Left colon (tissue), 2 donors: Measurements from ENCODE around the gene CD177. TPM values are rescaled to one million over a fixed set of nuclear protein-coding genes. Genes with fewer than 3 reads are reported as not detected.
"Not testable (repeated sequence)": the region's sequence is repeated elsewhere in the genome, so short reads cannot be mapped to it uniquely, and the experiment has no call there.

Experiments used
- ATAC-seq: fragments of 200-7000 bp; cut with Tn5 transposase; one replicate; pipeline ENCODE4 v1.9.1; 2020; ENCODE audit warnings: mild to moderate bottlenecking, moderate library complexity
- DNase-seq, 2 donors: peaks; one replicate each; pipeline ENCODE4 v3.0.0-alpha.2; 2020
- intact Hi-C, 2 donors: fragments of 100-400 bp; cut with DNase I in 1 of 2; cut with micrococcal nuclease in 1 of 2; formaldehyde crosslinking; loops; one replicate each; pipeline versions ENCODE4 v1.11.2 to v1.14.0; 2022; cut with DNase I, micrococcal nuclease
- long read RNA-seq: library from polyadenylated mRNA; unstranded; transcript quantifications from one replicate; pipeline ENCODE4 v2.0.0, GENCODE V29; 2021
- total RNA-seq, 2 donors: library from RNA; stranded (reverse); fragmentation: NEBNext Ultra II Directional; extraction: Animal tissue kit (Norgen Biotek cat#: 25700); gene quantifications; one replicate each; pipeline ENCODE4 v1.2.1, GENCODE V29; 2021
- donor health status: DM: no; HTN: no; CAD: no.
- donor health status: DM: yes; HTN: yes; CAD: no.

The CD177 gene, protein sequence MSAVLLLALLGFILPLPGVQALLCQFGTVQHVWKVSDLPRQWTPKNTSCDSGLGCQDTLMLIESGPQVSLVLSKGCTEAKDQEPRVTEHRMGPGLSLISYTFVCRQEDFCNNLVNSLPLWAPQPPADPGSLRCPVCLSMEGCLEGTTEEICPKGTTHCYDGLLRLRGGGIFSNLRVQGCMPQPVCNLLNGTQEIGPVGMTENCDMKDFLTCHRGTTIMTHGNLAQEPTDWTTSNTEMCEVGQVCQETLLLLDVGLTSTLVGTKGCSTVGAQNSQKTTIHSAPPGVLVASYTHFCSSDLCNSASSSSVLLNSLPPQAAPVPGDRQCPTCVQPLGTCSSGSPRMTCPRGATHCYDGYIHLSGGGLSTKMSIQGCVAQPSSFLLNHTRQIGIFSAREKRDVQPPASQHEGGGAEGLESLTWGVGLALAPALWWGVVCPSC
- total RNA-seq: 100 to 1,000 TPM; 376 to 475 TPM
- long read RNA-seq, transcript CD177-203 (9 exons, 2,222 nt): major isoform, 583 of 938 reads
- long read RNA-seq, partial matches to known transcripts: 321 of 938 reads
- long read RNA-seq, other reads (novel, unspliced or antisense): 34 of 938 reads

DNA sequence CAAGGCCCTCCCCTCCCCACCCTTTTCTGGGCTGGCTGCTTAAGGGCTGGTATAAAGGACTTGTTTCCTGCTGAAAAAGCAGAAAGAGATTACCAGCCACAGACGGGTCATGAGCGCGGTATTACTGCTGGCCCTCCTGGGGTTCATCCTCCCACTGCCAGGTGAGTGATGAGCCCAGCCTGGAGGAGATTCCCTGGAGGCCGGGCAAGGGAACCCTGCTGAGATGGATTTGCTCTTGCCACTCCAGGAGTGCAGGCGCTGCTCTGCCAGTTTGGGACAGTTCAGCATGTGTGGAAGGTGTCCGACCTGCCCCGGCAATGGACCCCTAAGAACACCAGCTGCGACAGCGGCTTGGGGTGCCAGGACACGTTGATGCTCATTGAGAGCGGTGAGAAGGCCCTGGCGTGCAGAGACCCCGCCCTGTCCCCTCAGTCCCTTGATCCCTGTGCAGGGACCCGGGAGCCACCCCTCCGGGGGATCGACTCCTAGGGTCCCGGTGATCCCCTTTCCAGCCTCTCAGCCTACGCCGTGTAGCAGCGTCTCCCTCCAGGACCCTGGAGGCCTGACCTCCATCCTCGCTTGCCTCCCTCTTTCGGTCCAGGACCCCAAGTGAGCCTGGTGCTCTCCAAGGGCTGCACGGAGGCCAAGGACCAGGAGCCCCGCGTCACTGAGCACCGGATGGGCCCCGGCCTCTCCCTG, at the start of gene CD177:
Gene CD177 (plus strand): TSS at position 81 of the 699 bp plus-strand sequence. CDS start 29 bp downstream, at position 110.
- ATAC-seq (peak; percentile 7), DNase-seq (no peak)
- intact Hi-C loops: no loop called here

DNA sequence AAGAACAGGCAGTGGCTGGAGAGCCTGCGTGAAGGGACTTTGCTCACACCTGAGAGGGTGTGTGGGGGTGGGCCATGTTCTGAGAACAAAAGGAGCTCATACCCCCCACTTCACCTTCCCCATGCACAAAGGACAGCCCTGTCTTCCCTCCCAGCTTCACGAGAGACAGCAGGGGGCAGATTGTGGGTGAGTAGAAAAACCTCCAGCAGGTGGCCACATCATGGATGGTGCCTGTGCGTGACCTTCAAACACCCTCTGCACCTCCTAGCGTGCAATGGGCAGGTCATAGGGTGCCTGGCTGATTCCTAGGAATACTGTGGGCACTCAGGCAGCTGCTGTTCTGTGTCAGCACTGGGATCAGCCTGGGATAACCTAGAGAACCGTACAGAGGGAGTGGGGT, 47.8 kb upstream of the CD177 start:
- ATAC-seq (peak; percentile 66), DNase-seq (peak in 1 of 2 donors; percentile 12)
- intact Hi-C loops: no loop called here

DNA sequence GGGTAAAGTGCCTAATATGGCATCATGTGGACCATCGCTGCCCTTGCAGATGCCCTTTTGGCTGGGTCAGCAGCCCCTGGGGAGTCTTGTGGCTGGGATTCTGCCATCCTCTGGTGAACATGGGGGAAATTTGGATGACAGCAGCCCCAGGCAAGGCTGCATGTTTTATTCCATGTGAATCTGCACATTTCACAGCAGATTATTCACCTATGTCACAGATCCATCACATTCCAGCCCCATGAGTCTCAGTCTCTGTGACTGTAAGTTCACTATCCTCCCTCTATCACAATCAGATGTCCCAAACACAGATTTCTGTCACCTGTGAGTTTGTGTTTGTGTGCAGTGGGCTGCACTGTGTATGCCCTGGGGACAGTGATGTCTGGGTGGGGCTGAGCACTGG, 47.4 kb upstream of the CD177 start:
- ATAC-seq: no peak
- DNase-seq: no peak
- intact Hi-C loops: no loop called here

DNA sequence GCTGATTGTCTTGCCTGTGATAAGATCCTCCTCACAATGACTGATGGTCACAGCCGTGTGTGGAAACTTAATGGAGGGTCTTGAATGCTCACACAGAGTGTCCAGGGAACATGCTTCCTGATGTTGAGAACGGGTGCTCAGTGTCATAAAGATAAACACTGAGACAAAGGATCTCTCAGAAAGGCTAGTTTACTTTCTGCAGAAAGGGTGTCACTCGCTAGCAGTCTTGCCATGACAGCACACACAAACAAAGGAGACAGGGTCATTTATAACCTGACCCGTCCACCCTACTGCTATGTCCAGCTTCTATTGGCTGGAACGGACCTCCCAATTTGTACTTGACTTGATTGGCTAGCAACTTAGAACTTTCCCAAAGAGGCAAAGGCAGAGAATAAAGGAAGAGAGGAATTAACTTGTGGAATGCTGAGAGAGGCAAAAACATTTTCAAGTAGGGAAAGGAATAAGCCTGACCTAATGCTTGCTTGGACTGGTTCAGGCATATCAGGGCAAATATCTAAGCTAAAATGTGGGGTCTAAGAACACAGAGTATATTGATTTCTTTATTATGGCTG, 45.2 kb upstream of the CD177 start:
- intact Hi-C loops: no loop called here
- ATAC-seq (no peak), DNase-seq (no peak)

DNA sequence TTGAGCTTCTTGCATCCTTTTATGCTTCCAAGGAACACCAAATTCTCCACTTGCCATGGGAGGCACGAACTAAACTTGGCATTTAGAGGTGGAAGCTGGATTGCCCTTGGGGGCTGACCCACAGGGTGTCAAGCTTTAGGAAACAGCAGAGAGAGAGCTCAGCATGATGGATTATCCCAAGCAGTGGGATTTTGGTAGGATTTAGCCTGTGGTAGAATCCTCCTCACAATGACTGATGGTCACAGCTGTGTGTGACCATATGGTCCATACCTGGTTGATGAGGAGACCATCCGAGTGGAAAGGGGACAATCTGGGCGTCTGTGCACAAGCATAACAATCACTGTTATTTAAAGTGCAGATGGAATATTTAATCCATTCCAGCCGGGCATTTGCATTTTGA, 44.0 kb upstream of the CD177 start:
- ATAC-seq (no peak), DNase-seq (no peak)
- intact Hi-C loops: no loop called here

DNA sequence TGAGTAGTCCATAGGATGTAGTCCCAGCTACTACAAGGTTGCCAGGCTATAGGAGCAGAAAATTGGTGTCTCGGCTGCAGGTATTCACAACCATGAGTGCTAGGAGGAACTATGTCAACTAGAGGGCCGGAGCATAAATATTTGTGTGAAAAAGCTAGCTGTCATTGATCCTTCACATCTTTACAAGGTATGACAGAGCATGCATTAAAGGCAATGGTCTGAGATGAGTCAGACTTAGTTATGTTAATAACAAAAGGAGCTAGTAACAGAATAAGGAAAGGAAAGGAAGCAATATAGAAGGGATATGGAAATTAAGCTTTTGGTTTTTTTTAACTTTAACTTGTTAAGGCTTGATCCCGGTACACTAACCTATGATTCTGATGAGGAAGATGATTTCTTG, 43.3 kb upstream of the CD177 start:
- no peak for ATAC-seq

DNA sequence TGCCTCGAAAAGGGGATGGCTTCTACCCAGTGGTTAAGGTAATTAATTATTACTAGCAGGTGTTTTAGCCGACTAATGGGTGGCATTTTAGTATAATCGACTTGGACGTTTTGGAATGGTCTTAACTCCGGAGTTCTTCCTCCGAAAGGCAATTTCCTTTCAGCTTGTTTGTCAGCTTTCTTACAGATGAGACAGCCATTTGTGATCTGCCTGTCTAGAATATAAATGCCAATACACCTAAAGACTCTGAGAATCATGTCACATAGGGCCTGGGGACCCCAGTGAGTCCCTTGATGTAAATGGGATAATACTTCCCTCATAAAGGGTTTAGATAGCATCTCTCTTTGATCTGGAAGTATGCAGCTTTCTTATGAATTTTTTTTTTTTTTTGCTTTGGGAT, 42.2 kb upstream of the CD177 start:
- no peak for DNase-seq
- no peak for ATAC-seq
- intact Hi-C loops: no loop called here

More for the DNA sequence above, 43.3 kb upstream of the CD177 start:
- no peak for DNase-seq
- intact Hi-C loops: no loop called here

DNA sequence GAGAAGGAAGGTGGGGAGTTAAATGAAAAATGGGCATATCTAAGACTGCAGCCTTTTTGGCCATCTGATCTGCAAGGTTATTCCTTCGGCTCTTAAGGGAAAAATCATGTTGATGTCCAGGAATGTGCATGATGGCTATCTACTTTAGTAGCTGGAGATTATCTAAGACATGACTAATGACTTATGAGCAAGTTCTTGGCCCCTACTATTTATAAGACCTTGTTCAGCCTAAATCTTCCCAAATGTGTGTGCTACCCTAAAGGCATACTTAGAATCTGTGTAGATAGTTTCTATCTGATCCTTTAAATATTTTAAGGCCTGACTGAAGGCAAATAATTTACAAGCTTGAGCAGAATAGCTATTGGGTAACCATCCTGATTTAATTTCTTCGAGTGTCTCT, 41.8 kb upstream of the CD177 start:
- no peak for DNase-seq
- intact Hi-C loops: no loop called here
- ATAC-seq: no peak

DNA sequence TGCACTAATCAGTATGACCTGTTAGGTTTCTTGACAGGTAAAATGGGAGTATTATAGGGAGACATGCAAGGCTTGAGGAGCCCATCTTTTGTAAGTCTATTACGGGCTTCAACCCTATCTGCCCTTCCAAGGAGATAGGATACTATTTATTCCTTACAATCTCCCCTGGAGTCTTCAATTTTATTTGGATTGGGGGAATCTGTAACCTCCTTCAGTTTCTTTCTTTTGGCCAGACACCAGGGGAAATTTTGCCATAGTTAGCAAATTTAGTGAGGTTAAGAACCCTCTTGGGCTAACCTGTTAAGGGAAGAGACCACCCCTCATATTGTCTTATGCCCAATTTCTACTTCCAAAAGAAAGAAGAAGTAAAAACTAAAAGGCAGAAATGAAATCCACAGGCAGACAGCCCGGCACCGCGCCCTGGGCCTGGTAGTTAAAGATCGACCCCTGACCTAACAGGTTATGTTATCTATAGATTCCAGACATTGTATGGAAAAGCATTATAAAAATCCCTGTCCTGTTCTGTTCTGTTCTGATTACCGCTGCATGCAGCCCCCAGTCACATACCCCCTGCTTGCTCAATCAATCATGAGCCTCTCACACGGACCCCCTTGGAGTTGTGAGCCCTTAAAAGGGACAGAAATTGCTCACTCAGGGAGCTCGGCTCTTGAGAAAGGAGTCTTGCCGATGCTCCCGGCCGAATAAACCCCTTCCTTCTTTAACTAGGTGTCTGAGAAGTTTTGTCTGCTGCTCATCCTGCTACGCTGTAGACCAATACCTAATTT, 39.6 kb upstream of the CD177 start:
- intact Hi-C loops: no loop called here
- ATAC-seq (no peak), DNase-seq (no peak)

DNA sequence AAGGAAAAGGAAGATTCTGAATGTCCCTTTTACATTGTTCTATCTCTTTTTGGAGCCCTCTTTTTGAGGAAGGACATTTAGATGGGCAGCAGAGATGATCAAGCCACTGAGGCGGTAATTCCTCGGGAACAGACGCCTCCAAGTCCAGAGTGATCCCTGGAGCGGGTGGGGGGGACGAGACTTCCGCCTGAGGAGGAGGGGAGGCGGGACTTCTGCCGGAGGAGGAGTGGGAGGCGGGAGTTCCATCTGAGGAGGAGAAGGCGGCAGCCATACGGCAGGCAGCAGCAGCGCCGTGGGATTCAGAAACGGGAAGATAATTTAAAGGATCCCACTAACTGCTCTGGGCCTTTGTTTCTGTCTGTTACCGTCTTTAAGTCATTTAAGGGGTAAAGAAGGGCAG, 37.6 kb upstream of the CD177 start:
- DNase-seq (no peak), ATAC-seq (no peak)
- intact Hi-C loops: no loop called here

DNA sequence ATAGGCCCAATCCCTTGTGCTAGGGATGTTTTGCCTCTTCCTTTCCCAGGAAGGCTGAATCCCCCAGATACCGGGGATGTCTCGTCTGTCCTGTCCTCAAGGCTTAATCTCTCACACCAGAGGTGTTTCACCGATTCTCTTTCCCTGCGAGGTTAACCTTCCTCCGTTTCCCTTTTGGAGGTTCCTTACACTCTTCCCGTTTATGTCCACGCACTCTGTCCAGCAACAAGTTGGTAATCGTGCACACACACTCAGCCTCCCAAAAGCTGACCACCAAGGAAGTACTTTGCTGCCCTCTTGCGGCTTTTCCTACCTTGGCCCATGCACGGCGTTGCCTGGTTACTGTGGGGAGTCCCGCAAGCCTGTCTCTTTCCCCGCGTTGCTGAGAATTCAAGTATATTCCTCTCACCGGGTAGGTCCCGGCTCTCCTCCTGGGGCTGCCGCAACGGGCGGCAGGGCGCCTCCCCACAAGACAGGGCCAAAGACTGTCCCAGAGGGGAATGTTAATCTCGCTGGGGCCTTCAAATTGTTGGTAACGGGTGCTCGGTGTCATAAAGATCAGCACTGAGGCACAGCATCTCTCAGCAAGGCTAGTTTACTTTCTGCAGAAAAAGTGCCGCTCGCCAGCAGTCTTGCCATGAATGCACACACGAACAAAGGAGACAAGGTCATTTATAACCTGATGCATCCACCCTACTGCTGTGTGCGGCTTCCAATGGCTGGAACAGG, 36.7 kb upstream of the CD177 start:
- peak; percentile 31 to 46 for DNase-seq
- intact Hi-C loops: no loop called here
- peak; percentile 67 for ATAC-seq

DNA sequence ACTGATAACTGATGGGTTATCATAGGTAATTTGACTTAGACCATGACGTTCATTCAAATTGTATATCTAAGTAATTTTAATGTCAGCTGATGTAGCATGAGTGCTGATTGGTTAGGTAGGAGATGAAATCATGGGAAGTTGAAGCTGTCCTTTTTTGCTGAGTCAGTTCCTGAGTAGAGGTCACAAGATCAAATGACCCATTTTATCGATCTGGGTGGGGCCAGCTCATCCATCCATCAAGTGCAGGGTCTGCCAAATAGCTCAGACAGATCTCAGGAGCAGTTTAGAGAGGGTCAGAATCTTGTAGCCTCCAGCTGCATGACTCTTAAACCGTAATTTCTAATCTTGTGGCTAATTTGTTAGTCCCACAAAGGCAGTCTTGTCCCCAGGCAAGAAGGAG, 35.3 kb upstream of the CD177 start:
- no peak for DNase-seq
- intact Hi-C loops: no loop called here
- no peak for ATAC-seq

DNA sequence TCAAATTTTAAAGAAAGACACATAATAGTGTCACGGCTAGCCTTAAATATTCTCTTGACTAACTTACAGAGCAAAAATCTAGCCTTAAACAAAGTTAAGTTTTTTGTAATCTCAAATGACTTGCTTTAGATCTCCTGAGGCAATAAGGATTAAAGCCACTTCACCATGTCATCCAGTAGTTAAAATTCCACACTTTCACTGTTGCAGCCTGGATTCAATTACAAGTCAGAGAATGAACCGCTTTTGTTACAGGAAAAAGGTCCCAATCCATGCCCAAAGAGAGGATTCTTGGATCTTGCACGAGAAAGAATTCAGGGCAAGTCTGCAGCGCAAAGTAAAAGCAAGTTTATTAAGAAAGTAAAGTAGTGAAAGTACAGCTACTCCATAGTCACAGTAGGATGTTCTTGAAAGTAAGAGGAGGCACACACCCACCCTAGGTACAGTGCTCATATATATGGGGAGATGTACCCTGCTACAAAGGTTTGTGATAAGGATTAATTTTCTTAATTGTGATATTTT, 34.6 kb upstream of the CD177 start:
- intact Hi-C loops: no loop called here
- ATAC-seq (no peak), DNase-seq (no peak)

DNA sequence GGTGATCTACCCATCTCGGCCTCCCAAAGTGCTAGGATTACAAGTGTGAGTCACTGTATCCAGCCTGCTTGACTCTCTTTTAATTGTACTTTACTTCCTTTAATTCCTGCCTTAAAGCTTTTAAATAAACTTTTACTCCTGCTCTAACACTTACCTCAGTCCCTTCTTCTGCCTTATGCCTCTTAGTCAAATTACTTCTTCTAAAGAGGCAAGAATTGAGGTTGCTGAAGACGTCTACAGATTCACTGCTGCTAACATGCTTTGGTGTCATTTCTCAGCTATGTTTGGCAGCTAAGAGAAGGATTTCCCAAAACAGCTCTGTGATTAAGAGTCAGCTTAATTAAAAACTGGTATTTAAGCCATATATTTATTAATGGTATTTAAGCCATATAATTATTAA, 32.9 kb upstream of the CD177 start:
- intact Hi-C loops: no loop called here
- ATAC-seq: no peak
- no peak for DNase-seq

DNA sequence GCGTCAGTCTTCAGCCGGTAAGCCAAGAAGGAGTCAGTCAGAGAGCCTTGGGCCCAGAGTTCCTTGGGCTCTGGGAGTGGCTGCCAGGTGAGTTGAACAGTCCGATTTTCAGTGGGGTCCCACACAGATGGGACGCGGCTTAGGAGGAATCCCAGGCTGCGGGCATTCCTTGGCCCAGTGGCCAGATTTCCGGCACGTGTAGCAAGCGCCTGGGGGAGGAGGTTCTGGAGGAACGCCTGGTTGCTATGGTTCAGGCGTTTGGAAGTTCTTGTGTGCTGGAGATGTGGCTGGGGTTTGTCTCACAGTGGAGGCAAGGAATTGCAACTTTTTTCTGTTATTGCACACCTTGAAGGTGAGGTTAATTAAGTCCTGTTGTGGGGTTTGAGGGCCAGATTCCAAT, 26.7 kb upstream of the CD177 start:
- DNase-seq, intact Hi-C loops, ATAC-seq: not testable (repeated sequence)

DNA sequence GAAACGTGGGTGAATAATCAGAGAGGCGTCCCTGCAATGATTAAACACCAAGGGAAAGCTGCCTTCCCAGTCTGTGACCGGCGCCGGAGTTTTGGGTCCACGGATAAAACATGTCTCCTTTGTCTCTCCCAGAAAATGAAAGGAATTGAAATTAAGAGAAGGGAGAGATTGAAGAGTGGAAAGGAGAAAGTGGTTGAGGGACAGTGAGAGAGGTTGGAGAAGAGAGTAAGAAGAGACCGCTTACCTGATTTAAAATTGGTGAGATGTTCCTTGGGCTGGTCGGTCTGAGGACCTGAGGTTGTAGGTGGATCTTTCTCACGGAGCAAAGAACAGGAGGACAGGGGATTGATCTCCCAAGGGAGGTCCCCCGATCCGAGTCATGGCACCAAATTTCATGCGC, 24.9 kb upstream of the CD177 start:
- intact Hi-C loops, DNase-seq, ATAC-seq: not testable (repeated sequence)

DNA sequence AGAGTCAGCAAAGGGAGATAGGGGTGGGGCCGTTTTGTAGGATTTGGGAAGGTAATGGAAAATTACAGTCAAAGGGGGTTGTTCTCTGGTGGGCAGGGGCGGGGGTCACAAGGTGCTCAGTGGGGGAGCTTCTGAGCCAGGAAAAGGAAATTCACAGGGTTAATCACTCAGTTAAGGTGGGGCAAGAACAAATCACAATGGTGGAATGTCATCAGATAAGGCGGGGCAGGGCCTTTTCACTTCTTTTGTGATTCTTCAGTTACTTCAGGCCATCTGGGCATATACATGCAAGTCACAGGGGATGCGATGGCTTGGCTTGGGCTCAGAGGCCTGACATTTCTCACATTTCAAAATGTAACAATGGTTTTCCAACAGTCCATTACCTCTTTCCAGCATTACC, 24.4 kb upstream of the CD177 start:
- intact Hi-C loops: not testable (repeated sequence)
- ATAC-seq: peak; percentile 9

DNA sequence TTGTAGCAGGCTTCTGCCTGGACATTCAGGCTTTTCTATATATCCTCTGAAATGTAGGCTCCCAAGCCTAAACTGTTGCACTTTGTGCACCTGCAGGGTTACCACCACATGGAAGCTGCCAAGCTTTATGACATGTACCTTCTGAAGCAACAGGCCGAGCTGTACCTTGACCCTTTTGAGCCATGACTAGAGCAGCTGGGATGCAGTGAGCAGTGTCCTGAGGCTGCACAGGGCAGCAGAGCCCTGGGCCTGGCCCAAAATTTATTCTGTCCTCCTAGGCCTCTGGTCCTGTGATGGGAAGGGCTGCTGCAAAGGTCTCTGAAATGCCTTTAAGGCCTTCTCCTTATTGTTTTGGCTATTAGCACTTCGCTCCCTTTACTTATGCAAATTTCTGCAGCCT, 23.5 kb upstream of the CD177 start:
- DNase-seq (peak; percentile 36 to 73), ATAC-seq (peak; percentile 87)
- intact Hi-C loops: no loop called here

More for the DNA sequence above, 24.4 kb upstream of the CD177 start:
- not testable (repeated sequence) for DNase-seq
